Measurements from ENCODE around the gene PLD1. TPM values are rescaled to one million over a fixed set of nuclear protein-coding genes. Genes with fewer than 3 reads are reported as not detected.

Gene PLD1
- total RNA-seq, 1 donor, result 18.1 TPM

- no peak overlapping the region for H3K4me2 ChIP-seq (ENCODE audit: insufficient read depth, low read length)
- H3K4me3 ChIP-seq (ENCODE audit: insufficient read depth, low read length), result no peak overlapping the region
- H2AFZ ChIP-seq (ENCODE audit: low read length), result no peak overlapping the region
- peaks cover 33% of the 10 kb centered on the region for H3K4me1 ChIP-seq (ENCODE audit: insufficient read depth, low read length)
- H3K9me3 ChIP-seq (ENCODE audit: low read depth, low read length), result no peaks in the 10 kb centered on the region
- no peaks in the 10 kb centered on the region for H3K27me3 ChIP-seq (ENCODE audit: insufficient read depth, low read length)
- H4K20me1 ChIP-seq (ENCODE audit: insufficient read depth, low read length), result no peaks in the 10 kb centered on the region
- H3K36me3 ChIP-seq (ENCODE audit: insufficient read depth, low read length), result no peaks in the 10 kb centered on the region
- peak overlapping the region; percentile 80 for H3K27ac ChIP-seq (ENCODE audit: low read depth, low read length)
- no peak for DNase-seq (ENCODE audit: insufficient read length, low spot score, missing footprints)
- no peaks in the 10 kb centered on the region for H3K79me2 ChIP-seq (ENCODE audit: insufficient read depth, low read length)
- TF ChIP-seq CTCF (IDR thresholded peaks at IDR 0.05; ENCODE audit: extremely low read depth, low read depth, low read length), result no peak
Measured at GRCh38 chr3:171789759-171790505, 20.4 kb downstream of the PLD1 start.

GRCh38 chr3:171788546-171789351, 21.5 kb downstream of the PLD1 start:
- Histone ChIP-seq H4K20me1 (ENCODE audit: insufficient read depth, low read length) (no peaks in the 10 kb centered on the region), H3K4me2 (ENCODE audit: insufficient read depth, low read length) (peak overlapping the region; percentile 4), H3K9me3 (ENCODE audit: low read depth, low read length) (no peaks in the 10 kb centered on the region), H3K79me2 (ENCODE audit: insufficient read depth, low read length) (no peaks in the 10 kb centered on the region), H3K36me3 (ENCODE audit: insufficient read depth, low read length) (no peaks in the 10 kb centered on the region), H3K27me3 (ENCODE audit: insufficient read depth, low read length) (no peaks in the 10 kb centered on the region), H3K4me3 (ENCODE audit: insufficient read depth, low read length) (no peak overlapping the region), H3K4me1 (ENCODE audit: insufficient read depth, low read length) (peaks cover 33% of the 10 kb centered on the region), H2AFZ (ENCODE audit: low read length) (no peak overlapping the region), H3K27ac (ENCODE audit: low read depth, low read length) (peak overlapping the region; percentile 55)
- DNase-seq (ENCODE audit: insufficient read length, low spot score, missing footprints), result peak; percentile 61
- no peak for TF ChIP-seq CTCF (IDR thresholded peaks at IDR 0.05; ENCODE audit: extremely low read depth, low read depth, low read length)

GRCh38 chr3:171786997-171787396, 23.3 kb downstream of the PLD1 start:
- no peaks in the 10 kb centered on the region for H3K79me2 ChIP-seq (ENCODE audit: insufficient read depth, low read length)
- H4K20me1 ChIP-seq (ENCODE audit: insufficient read depth, low read length), result no peaks in the 10 kb centered on the region
- no peak for TF ChIP-seq CTCF (IDR thresholded peaks at IDR 0.05; ENCODE audit: extremely low read depth, low read depth, low read length)
- DNase-seq (ENCODE audit: insufficient read length, low spot score, missing footprints), result no peak
- no peaks in the 10 kb centered on the region for H3K9me3 ChIP-seq (ENCODE audit: low read depth, low read length)
- H3K27me3 ChIP-seq (ENCODE audit: insufficient read depth, low read length), result no peaks in the 10 kb centered on the region
- H2AFZ ChIP-seq (ENCODE audit: low read length), result no peak overlapping the region
- no peaks in the 10 kb centered on the region for H3K36me3 ChIP-seq (ENCODE audit: insufficient read depth, low read length)
- no peak overlapping the region for H3K4me3 ChIP-seq (ENCODE audit: insufficient read depth, low read length)
- no peak overlapping the region for H3K4me2 ChIP-seq (ENCODE audit: insufficient read depth, low read length)
- no peak overlapping the region for H3K27ac ChIP-seq (ENCODE audit: low read depth, low read length)
- peaks cover 40% of the 10 kb centered on the region for H3K4me1 ChIP-seq (ENCODE audit: insufficient read depth, low read length)

GRCh38 chr3:171784937-171785336, 25.3 kb downstream of the PLD1 start:
- Histone ChIP-seq H3K4me3 (ENCODE audit: insufficient read depth, low read length) (no peak overlapping the region), H3K9me3 (ENCODE audit: low read depth, low read length) (no peaks in the 10 kb centered on the region), H3K4me2 (ENCODE audit: insufficient read depth, low read length) (no peak overlapping the region), H3K27ac (ENCODE audit: low read depth, low read length) (no peak overlapping the region), H3K27me3 (ENCODE audit: insufficient read depth, low read length) (no peaks in the 10 kb centered on the region), H3K4me1 (ENCODE audit: insufficient read depth, low read length) (peaks cover 21% of the 10 kb centered on the region), H2AFZ (ENCODE audit: low read length) (no peak overlapping the region), H3K79me2 (ENCODE audit: insufficient read depth, low read length) (no peaks in the 10 kb centered on the region), H3K36me3 (ENCODE audit: insufficient read depth, low read length) (no peaks in the 10 kb centered on the region), H4K20me1 (ENCODE audit: insufficient read depth, low read length) (no peaks in the 10 kb centered on the region)
- DNase-seq (ENCODE audit: insufficient read length, low spot score, missing footprints), result no peak
- TF ChIP-seq CTCF (IDR thresholded peaks at IDR 0.05; ENCODE audit: extremely low read depth, low read depth, low read length), result no peak

Data from osteoblast (primary cell).